ENCODE measurements around the gene MAP3K12. TPM values are rescaled to one million over a fixed set of nuclear protein-coding genes. Genes with fewer than 3 reads are reported as not detected.

MAP3K12 gene
- total and polyA plus RNA-seq, 12 donors, result 2.9 to 19.4 (median 4.8) TPM

GRCh38 chr12:53479331-53479730 is 19.9 kb downstream of the MAP3K12 start:
- Histone ChIP-seq H3K36me3 (peaks cover 0 to 100% (median 81%) of the 10 kb centered on the region in 9 donors), H3K27me3 (no peaks in the 10 kb centered on the region), H3K9me3 (no peaks in the 10 kb centered on the region), H3K4me1 (peaks cover 13 to 65% (median 44%) of the 10 kb centered on the region in 9 donors), H3K27ac (peak overlapping the region in 1 of 10 donors; percentile 32), H3K4me3 (no peak overlapping the region)
- 79 to 84% methylated on average over 5 of the region's 5 CpGs for WGBS, 2 donors
- intact Hi-C loops (cut with DNase I), result loop anchor here in 1 of 10 donors (2.0 kb wide), 1 partner anchor 13 kb away; no protein-coding TSS in a partner anchor
- no peak for ATAC-seq
- DNase-seq, result no peak
- TF ChIP-seq, protein P1, sequence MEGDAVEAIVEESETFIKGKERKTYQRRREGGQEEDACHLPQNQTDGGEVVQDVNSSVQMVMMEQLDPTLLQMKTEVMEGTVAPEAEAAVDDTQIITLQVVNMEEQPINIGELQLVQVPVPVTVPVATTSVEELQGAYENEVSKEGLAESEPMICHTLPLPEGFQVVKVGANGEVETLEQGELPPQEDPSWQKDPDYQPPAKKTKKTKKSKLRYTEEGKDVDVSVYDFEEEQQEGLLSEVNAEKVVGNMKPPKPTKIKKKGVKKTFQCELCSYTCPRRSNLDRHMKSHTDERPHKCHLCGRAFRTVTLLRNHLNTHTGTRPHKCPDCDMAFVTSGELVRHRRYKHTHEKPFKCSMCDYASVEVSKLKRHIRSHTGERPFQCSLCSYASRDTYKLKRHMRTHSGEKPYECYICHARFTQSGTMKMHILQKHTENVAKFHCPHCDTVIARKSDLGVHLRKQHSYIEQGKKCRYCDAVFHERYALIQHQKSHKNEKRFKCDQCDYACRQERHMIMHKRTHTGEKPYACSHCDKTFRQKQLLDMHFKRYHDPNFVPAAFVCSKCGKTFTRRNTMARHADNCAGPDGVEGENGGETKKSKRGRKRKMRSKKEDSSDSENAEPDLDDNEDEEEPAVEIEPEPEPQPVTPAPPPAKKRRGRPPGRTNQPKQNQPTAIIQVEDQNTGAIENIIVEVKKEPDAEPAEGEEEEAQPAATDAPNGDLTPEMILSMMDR (IDR thresholded peaks at IDR 0.05), result no peak

GRCh38 chr12:53478865-53479264 is 20.4 kb downstream of the MAP3K12 start:
- Histone ChIP-seq H3K4me3 (no peak overlapping the region), H3K27ac (peak overlapping the region in 1 of 10 donors; percentile 32), H3K9me3 (no peaks in the 10 kb centered on the region), H3K4me1 (peaks cover 13 to 69% (median 49%) of the 10 kb centered on the region in 9 donors), H3K27me3 (no peaks in the 10 kb centered on the region), H3K36me3 (peaks cover 0 to 100% (median 81%) of the 10 kb centered on the region in 9 donors)
- WGBS, 2 donors, result 59 to 60% methylated on average over 1 of the region's 1 CpG
- TF ChIP-seq, protein P1 (IDR thresholded peaks at IDR 0.05), result no peak
- intact Hi-C loops (cut with DNase I), result loop anchor here in 1 of 10 donors (2.0 kb wide), 1 partner anchor 14 kb away; no protein-coding TSS in a partner anchor
- ATAC-seq, result no peak
- DNase-seq, result no peak

GRCh38 chr12:53476769-53477209 is 22.5 kb downstream of the MAP3K12 start:
- intact Hi-C loops (cut with DNase I), result no loop called here
- no peaks in the 10 kb centered on the region for H3K9me3 ChIP-seq
- ATAC-seq, result peak in 5 of 8 donors; percentile 26 to 42 (median 40)
- H3K27me3 ChIP-seq, result no peaks in the 10 kb centered on the region
- H3K4me3 ChIP-seq, result no peak overlapping the region
- peak overlapping the region in 2 of 10 donors; percentile 8 to 38 for H3K27ac ChIP-seq
- 47 to 67% methylated on average over 2 of the region's 2 CpGs for WGBS, 2 donors
- peaks cover 0 to 100% (median 73%) of the 10 kb centered on the region in 9 donors for H3K36me3 ChIP-seq
- DNase-seq, result no peak
- peaks cover 18 to 80% (median 64%) of the 10 kb centered on the region in 9 donors for H3K4me1 ChIP-seq
- TF ChIP-seq, protein P1 (IDR thresholded peaks at IDR 0.05), result peak in 6 of 9 donors; percentile 24 to 47 (median 39)

DNA sequence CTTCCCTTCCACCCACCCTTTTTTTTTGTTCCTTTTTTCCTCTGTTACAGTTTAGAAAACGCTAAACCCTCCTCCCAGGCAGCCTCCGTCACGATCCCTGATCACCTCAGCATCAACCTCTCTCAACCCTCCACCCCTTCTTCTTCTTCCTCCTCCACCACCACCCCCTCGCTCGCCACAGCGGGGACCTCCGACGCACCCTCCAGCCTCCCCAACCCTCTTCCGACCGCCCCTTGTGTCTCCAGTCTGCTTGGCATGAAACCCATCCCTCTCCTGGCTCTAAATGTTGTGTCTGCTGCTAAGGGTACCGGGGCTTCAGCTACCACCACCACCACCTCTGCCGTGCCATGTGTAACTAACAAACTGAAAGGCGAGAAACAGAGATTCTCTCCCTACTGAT is 24.4 kb downstream of the MAP3K12 start:
- peak overlapping the region in 2 of 10 donors; percentile 2 to 38 for H3K27ac ChIP-seq
- ATAC-seq, result peak in 2 of 8 donors; percentile 12 to 18
- no peak overlapping the region for H3K4me3 ChIP-seq
- no peaks in the 10 kb centered on the region for H3K9me3 ChIP-seq
- intact Hi-C loops (cut with DNase I), result no loop called here
- H3K4me1 ChIP-seq, result peaks cover 18 to 91% (median 65%) of the 10 kb centered on the region in 9 donors
- H3K27me3 ChIP-seq, result no peaks in the 10 kb centered on the region
- peaks cover 2 to 100% (median 73%) of the 10 kb centered on the region in 9 donors for H3K36me3 ChIP-seq
- DNase-seq, result no peak
- TF ChIP-seq, protein P1 (IDR thresholded peaks at IDR 0.05), result no peak
- 61 to 71% methylated on average over 13 of the region's 13 CpGs for WGBS, 2 donors

Data from heart right ventricle (tissue), 16 donors.